Astrocyte (in vitro differentiated cells and primary cell): ENCODE results near the gene MAPK8IP1. TPM values are rescaled to one million over a fixed set of nuclear protein-coding genes. Genes with fewer than 3 reads are reported as not detected.

Source experiments
- DNase-seq: peaks from one replicate; pipeline ENCODE4 v3.0.0-alpha.2; 2010; ENCODE audit warnings: low read depth
- FAIRE-seq: peaks from 2 replicates; lab custom pipeline; 2011; peaks lifted over from hg19 to GRCh38; lab: Jason Lieb, UNC
- H2AFZ ChIP-seq: 2 replicates; pipeline ENCODE4 v1.6.0; 2012; ENCODE audit warnings: low read depth, low read length, inconsistent platforms
- H3K27ac ChIP-seq: 2 replicates; pipeline ENCODE4 v1.5.1; 2011; ENCODE audit warnings: low read depth, low read length, inconsistent platforms
- H3K27me3 ChIP-seq: 2 replicates; pipeline ENCODE4 v1.6.0; 2011; ENCODE audit warnings: low read length, inconsistent platforms; ENCODE audit not compliant: insufficient read depth
- H3K36me3 ChIP-seq: 2 replicates; pipeline ENCODE4 v1.5.1; 2011; ENCODE audit warnings: low read length, inconsistent platforms; ENCODE audit not compliant: insufficient read depth
- H3K4me1 ChIP-seq: 2 replicates; pipeline ENCODE4 v1.5.1; 2011; ENCODE audit warnings: low read length, inconsistent platforms; ENCODE audit not compliant: insufficient read depth
- H3K4me2 ChIP-seq: 2 replicates; pipeline ENCODE4 v1.6.0; 2012; ENCODE audit warnings: low read length, inconsistent platforms
- H3K4me3 ChIP-seq: 2 replicates; pipeline ENCODE4 v1.5.1; 2011; ENCODE audit warnings: low read depth, mild to moderate bottlenecking, low read length, inconsistent platforms; ENCODE audit not compliant: insufficient read depth
- H3K79me2 ChIP-seq: 2 replicates; pipeline ENCODE4 v1.6.0; 2012; ENCODE audit warnings: mild to moderate bottlenecking, low read length, inconsistent platforms; ENCODE audit not compliant: insufficient read depth
- H3K9ac ChIP-seq: 2 replicates; pipeline ENCODE4 v1.6.0; 2012; ENCODE audit warnings: mild to moderate bottlenecking, low read length, inconsistent platforms
- H3K9me3 ChIP-seq: 2 replicates; pipeline ENCODE4 v1.5.1; 2012; ENCODE audit warnings: low read depth, mild to moderate bottlenecking, low read length, inconsistent platforms; ENCODE audit not compliant: insufficient read depth
- H4K20me1 ChIP-seq: 2 replicates; pipeline ENCODE4 v1.6.0; 2012; ENCODE audit warnings: low read length, inconsistent platforms; ENCODE audit not compliant: insufficient read depth
- H3K27ac Mint-ChIP-seq: one replicate; pipeline ENCODE4 v1.8.0; 2021; ENCODE audit warnings: mild to moderate bottlenecking, mixed read lengths; ENCODE audit not compliant: unreplicated experiment
- H3K27me3 Mint-ChIP-seq: one replicate; pipeline ENCODE4 v1.8.0; 2021; ENCODE audit warnings: low read depth, mixed read lengths; ENCODE audit not compliant: unreplicated experiment
- H3K36me3 Mint-ChIP-seq: one replicate; pipeline ENCODE4 v1.8.0; 2021; ENCODE audit warnings: low read depth, mixed read lengths; ENCODE audit not compliant: unreplicated experiment
- H3K4me1 Mint-ChIP-seq: one replicate; pipeline ENCODE4 v1.8.0; 2021; ENCODE audit warnings: low read depth, mixed read lengths; ENCODE audit not compliant: unreplicated experiment
- H3K4me3 Mint-ChIP-seq: one replicate; pipeline ENCODE4 v1.8.0; 2021; ENCODE audit warnings: mild to moderate bottlenecking, moderate library complexity, mixed read lengths; ENCODE audit not compliant: unreplicated experiment
- H3K9me3 Mint-ChIP-seq: one replicate; pipeline ENCODE4 v1.8.0; 2021; ENCODE audit warnings: mild to moderate bottlenecking, mixed read lengths; ENCODE audit not compliant: unreplicated experiment
- EZH2 ChIP-seq: IDR thresholded peaks from 2 replicates; pipeline ENCODE4 v1.6.1; 2012; ENCODE audit warnings: mild to moderate bottlenecking, low read length, inconsistent platforms; ENCODE audit not compliant: insufficient read depth
- total RNA-seq: library from RNA; stranded (reverse); gene quantifications from 2 replicates; pipeline ENCODE4 v1.2.1, GENCODE V29; 2021
- TF ChIP-seq, protein P1 (sequence below): IDR thresholded peaks from 2 replicates; pipeline ENCODE4 v1.5.1; 2011; ENCODE audit warnings: low read depth, mild to moderate bottlenecking, inconsistent platforms, low read length, moderate library complexity; ENCODE audit not compliant: insufficient read depth

The MAPK8IP1 gene
- total RNA-seq, 1 donor from 2014 or later: 14.7 TPM

DNA sequence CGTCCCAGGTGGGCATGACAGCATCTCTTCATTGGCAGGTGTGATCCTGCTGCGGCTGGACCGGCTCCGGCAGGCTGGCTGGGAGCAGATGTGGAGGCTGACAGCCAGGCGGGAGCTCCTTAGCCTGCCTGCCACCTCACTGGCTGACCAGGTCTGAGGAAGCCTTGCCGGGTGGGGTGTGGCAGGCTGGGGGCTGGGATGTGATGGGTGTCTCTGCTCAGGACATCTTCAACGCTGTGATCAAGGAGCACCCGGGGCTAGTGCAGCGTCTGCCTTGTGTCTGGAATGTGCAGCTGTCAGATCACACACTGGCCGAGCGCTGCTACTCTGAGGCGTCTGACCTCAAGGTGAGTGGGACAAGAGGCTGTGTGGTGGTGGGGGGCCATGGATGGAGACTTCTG lies 40.5 kb downstream of the MAPK8IP1 start:
- peaks cover 29% of the 10 kb centered on the region for H3K27me3 ChIP-seq
- Mint-ChIP-seq H3K36me3 (peaks cover 2% of the 10 kb centered on the region), H3K4me1 (peaks cover 8% of the 10 kb centered on the region), H3K27me3 (peaks cover 24% of the 10 kb centered on the region), H3K4me3 (no peak overlapping the region), H3K9me3 (peaks cover 3% of the 10 kb centered on the region), H3K27ac (no peak overlapping the region)
- no peak for FAIRE-seq
- H2AFZ ChIP-seq: no peak overlapping the region
- H3K4me2 ChIP-seq: no peak overlapping the region
- no peaks in the 10 kb centered on the region for H3K79me2 ChIP-seq
- no peaks in the 10 kb centered on the region for H3K36me3 ChIP-seq
- no peak overlapping the region for H3K9ac ChIP-seq
- no peaks in the 10 kb centered on the region for H3K9me3 ChIP-seq
- H4K20me1 ChIP-seq: no peaks in the 10 kb centered on the region
- no peaks in the 10 kb centered on the region for H3K4me1 ChIP-seq
- H3K27ac ChIP-seq: no peak overlapping the region
- DNase-seq: no peak
- TF ChIP-seq, protein P1, sequence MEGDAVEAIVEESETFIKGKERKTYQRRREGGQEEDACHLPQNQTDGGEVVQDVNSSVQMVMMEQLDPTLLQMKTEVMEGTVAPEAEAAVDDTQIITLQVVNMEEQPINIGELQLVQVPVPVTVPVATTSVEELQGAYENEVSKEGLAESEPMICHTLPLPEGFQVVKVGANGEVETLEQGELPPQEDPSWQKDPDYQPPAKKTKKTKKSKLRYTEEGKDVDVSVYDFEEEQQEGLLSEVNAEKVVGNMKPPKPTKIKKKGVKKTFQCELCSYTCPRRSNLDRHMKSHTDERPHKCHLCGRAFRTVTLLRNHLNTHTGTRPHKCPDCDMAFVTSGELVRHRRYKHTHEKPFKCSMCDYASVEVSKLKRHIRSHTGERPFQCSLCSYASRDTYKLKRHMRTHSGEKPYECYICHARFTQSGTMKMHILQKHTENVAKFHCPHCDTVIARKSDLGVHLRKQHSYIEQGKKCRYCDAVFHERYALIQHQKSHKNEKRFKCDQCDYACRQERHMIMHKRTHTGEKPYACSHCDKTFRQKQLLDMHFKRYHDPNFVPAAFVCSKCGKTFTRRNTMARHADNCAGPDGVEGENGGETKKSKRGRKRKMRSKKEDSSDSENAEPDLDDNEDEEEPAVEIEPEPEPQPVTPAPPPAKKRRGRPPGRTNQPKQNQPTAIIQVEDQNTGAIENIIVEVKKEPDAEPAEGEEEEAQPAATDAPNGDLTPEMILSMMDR: no peak
- no peak for TF ChIP-seq EZH2
- H3K4me3 ChIP-seq: no peak overlapping the region

DNA sequence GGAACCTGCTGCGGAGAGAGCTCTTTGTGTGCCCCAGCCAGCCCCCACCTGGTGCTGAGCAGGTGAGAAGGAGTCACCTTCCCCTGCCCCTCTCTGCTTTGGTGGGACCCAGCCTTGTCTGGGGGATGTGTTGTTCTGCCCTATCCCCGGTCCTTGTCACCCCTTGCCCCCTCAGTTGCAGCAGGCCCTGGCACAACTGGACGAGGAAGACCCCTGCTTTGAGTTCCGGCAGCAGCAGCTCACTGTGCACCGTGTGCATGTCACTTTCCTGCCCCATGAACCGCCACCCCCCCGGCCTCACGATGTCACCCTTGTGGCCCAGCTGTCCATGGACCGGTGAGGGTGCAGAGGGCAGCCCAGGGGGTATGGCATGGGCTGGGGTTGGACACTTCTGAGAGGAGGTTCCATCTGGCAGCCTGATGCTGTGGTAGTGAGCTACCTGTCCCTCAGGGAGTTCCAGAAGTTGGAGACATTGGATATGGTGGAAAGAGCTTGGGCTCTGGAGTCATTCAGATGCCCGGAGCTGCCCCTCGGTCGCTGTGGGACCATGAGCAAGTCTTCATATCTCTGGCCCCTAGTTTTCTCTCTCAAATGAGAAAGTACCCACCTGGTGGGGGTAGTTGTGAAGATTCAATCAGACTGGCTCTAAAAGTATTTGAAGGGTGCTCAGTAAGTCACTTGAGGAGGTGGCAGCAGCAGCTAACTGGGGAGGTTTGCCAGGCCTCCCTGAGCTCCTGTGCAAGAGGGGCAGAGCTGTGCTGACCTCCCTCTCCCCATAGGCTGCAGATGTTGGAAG lies 41.3 kb downstream of the MAPK8IP1 start:
- no peak overlapping the region for H3K4me3 Mint-ChIP-seq
- H3K36me3 ChIP-seq: peaks cover under 1% of the 10 kb centered on the region
- no peak overlapping the region for H3K27ac ChIP-seq
- no peak overlapping the region for H2AFZ ChIP-seq
- TF ChIP-seq EZH2: no peak
- TF ChIP-seq, protein P1: no peak
- no peak overlapping the region for H3K4me2 ChIP-seq
- H4K20me1 ChIP-seq: no peaks in the 10 kb centered on the region
- no peak overlapping the region for H3K27ac Mint-ChIP-seq
- peaks cover 23% of the 10 kb centered on the region for H3K27me3 ChIP-seq
- peaks cover 19% of the 10 kb centered on the region for H3K27me3 Mint-ChIP-seq
- H3K36me3 Mint-ChIP-seq: peaks cover 8% of the 10 kb centered on the region
- DNase-seq: no peak
- no peak overlapping the region for H3K9ac ChIP-seq
- no peaks in the 10 kb centered on the region for H3K9me3 ChIP-seq
- FAIRE-seq: no peak
- no peaks in the 10 kb centered on the region for H3K79me2 ChIP-seq
- peaks cover 14% of the 10 kb centered on the region for H3K4me1 Mint-ChIP-seq
- peaks cover 3% of the 10 kb centered on the region for H3K9me3 Mint-ChIP-seq
- no peaks in the 10 kb centered on the region for H3K4me1 ChIP-seq
- no peak overlapping the region for H3K4me3 ChIP-seq

DNA sequence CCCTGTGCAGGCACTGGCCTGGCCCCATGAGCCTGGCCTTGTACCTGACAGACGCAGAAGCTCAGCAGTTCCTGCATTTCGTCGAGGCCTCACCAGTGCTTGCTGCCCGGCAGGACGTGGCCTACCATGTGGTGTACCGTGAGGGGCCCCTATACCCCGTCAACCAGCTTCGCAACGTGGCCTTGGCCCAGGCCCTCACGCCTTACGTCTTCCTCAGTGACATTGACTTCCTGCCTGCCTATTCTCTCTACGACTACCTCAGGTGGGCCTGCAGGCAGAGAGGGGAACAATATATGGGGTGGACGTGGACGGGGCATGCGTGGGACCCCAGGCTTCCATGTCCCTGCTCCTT lies 41.9 kb downstream of the MAPK8IP1 start:
- no peaks in the 10 kb centered on the region for H3K79me2 ChIP-seq
- Mint-ChIP-seq H3K4me3 (no peak overlapping the region), H3K27ac (no peak overlapping the region), H3K27me3 (peaks cover 19% of the 10 kb centered on the region), H3K36me3 (peaks cover 9% of the 10 kb centered on the region), H3K4me1 (peaks cover 14% of the 10 kb centered on the region), H3K9me3 (peaks cover 3% of the 10 kb centered on the region)
- TF ChIP-seq, protein P1: no peak
- no peak for TF ChIP-seq EZH2
- H4K20me1 ChIP-seq: peaks cover 4% of the 10 kb centered on the region
- H3K9ac ChIP-seq: no peak overlapping the region
- H3K36me3 ChIP-seq: peaks cover 4% of the 10 kb centered on the region
- H3K4me3 ChIP-seq: no peak overlapping the region
- H3K4me2 ChIP-seq: no peak overlapping the region
- FAIRE-seq (no peak), DNase-seq (no peak)
- H2AFZ ChIP-seq: no peak overlapping the region
- H3K4me1 ChIP-seq: no peaks in the 10 kb centered on the region
- H3K27ac ChIP-seq: no peak overlapping the region
- peaks cover 19% of the 10 kb centered on the region for H3K27me3 ChIP-seq
- no peaks in the 10 kb centered on the region for H3K9me3 ChIP-seq
